A673 (cell line): ENCODE data around the gene GDA. TPM values are rescaled to one million over a fixed set of nuclear protein-coding genes. Genes with fewer than 3 reads are reported as not detected.

ENCODE experiments used
- BruUV-seq: library from RNA; stranded (reverse); fragments of 400-500 nt; replicated peaks from 2 replicates; lab custom pipeline; 2021; lab: Mats Ljungman, UMichigan
- CTCF ChIA-PET: fragments of 300-600 bp; sonication (Branson Sonifier 250); formaldehyde crosslinking; loops from one replicate; lab custom pipeline; 2022; ENCODE audit warnings: antibody characterized with exemption; lab: Charles Lee
- POLR2A ChIA-PET: fragments of 300-600 bp; sonication (Branson Sonifier 250); formaldehyde crosslinking; loops from one replicate; lab custom pipeline; 2022; ENCODE audit warnings: antibody characterized with exemption; ENCODE audit not compliant: low non-redundant PET; lab: Charles Lee
- DNase-seq: peaks from one replicate; pipeline ENCODE4 v3.0.0-alpha.2; 2015; ENCODE audit warnings: low spot score
- H3K27ac ChIP-seq: fragments of 200-600 bp; sonication (generic); 2 replicates; pipeline ENCODE4 v1.5.1; 2016; ENCODE audit warnings: mixed run types, low read depth, mild to moderate bottlenecking, mixed read lengths, antibody characterized with exemption, low read length; ENCODE audit not compliant: poor library complexity, severe bottlenecking
- H3K27me3 ChIP-seq: fragments of 200-600 bp; sonication (generic); replicated peaks from 2 replicates; pipeline ENCODE4 v1.6.1; 2017; ENCODE audit warnings: mixed run types, low read depth, mild to moderate bottlenecking, mixed read lengths, antibody characterized with exemption, low read length; ENCODE audit not compliant: insufficient read depth, poor library complexity
- H3K36me3 ChIP-seq: fragments of 200-600 bp; sonication (generic); 2 replicates; pipeline ENCODE4 v1.6.1; 2016; ENCODE audit warnings: mixed run types, mild to moderate bottlenecking, mixed read lengths, antibody characterized with exemption, low read length; ENCODE audit not compliant: insufficient read depth, poor library complexity, severe bottlenecking
- H3K4me1 ChIP-seq: fragments of 200-600 bp; sonication (generic); 2 replicates; pipeline ENCODE4 v1.6.1; 2017; ENCODE audit warnings: mixed run types, mild to moderate bottlenecking, mixed read lengths, antibody characterized with exemption, low read length; ENCODE audit not compliant: insufficient read depth, poor library complexity, severe bottlenecking
- H3K4me3 ChIP-seq: fragments of 200-600 bp; sonication (generic); 2 replicates; pipeline ENCODE4 v1.5.1; 2016; ENCODE audit warnings: low read depth, mixed run types, mild to moderate bottlenecking, mixed read lengths, low read length; ENCODE audit not compliant: poor library complexity, severe bottlenecking
- H3K9me3 ChIP-seq: fragments of 200-600 bp; sonication (generic); 2 replicates; pipeline ENCODE4 v1.6.1; 2016; ENCODE audit warnings: mixed run types, low read depth, mild to moderate bottlenecking, mixed read lengths, antibody characterized with exemption, low read length; ENCODE audit not compliant: poor library complexity, severe bottlenecking
- CTCF ChIP-seq: fragments of 300-800, 200-600 bp; sonication (generic); conservative IDR thresholded peaks from 2 replicates; pipeline ENCODE4 v1.5.1; 2017; ENCODE audit warnings: low read depth, mild to moderate bottlenecking, antibody characterized with exemption, low read length, moderate library complexity, mixed read lengths
- EZH2 ChIP-seq: fragments of 200-600 bp; sonication (generic); IDR thresholded peaks from 2 replicates; pipeline ENCODE4 v1.6.1; 2017; ENCODE audit warnings: borderline replicate concordance, low read depth, mild to moderate bottlenecking, mixed read lengths, antibody characterized with exemption, low read length; ENCODE audit not compliant: poor library complexity, severe bottlenecking
- intact Hi-C: fragments of 100-400 bp; cut with micrococcal nuclease; formaldehyde crosslinking; loops from one replicate; pipeline ENCODE4 v1.10.0; 2022; ENCODE audit not compliant: unreplicated experiment
- total RNA-seq: library from RNA; stranded (reverse); gene quantifications from 2 replicates; pipeline ENCODE4 v1.2.3, GENCODE V29; 2021

Gene GDA
- total RNA-seq, 1 experiment from 2014 or later = not detected

- no peak for DNase-seq
- intact Hi-C loops = no loop called here
- CTCF ChIA-PET = no interaction called here
These were observed 36.3 kb downstream of the GDA start for GRCh38 chr9:72185561-72185960.

GRCh38 chr9:72187121-72187695 lies 38.0 kb downstream of the GDA start:
- DNase-seq = no peak
- Histone ChIP-seq H3K4me3 (no peak overlapping the region), H3K4me1 (no peaks in the 10 kb centered on the region), H3K36me3 (no peaks in the 10 kb centered on the region), H3K27me3 (peaks cover 5% of the 10 kb centered on the region), H3K9me3 (no peaks in the 10 kb centered on the region), H3K27ac (no peak overlapping the region)
- POLR2A ChIA-PET = no interaction called here
- CTCF ChIA-PET = no interaction called here
- no TSS peak for BruUV-seq
- TF ChIP-seq EZH2 (no peak), CTCF (no peak)
- intact Hi-C loops = no loop called here

More at GRCh38 chr9:72185561-72185960, 36.3 kb downstream of the GDA start:
- no TSS peak for BruUV-seq
- H3K36me3 ChIP-seq = no peaks in the 10 kb centered on the region
- POLR2A ChIA-PET = no interaction called here
- H3K27ac ChIP-seq = no peak overlapping the region
- TF ChIP-seq CTCF = no peak
- TF ChIP-seq EZH2 = no peak
- no peaks in the 10 kb centered on the region for H3K4me1 ChIP-seq
- H3K9me3 ChIP-seq = no peaks in the 10 kb centered on the region
- H3K4me3 ChIP-seq = no peak overlapping the region
- peaks cover 5% of the 10 kb centered on the region for H3K27me3 ChIP-seq

GRCh38 chr9:72188232-72188631 lies 39.0 kb downstream of the GDA start:
- ChIA-PET POLR2A (no interaction called here), CTCF (no interaction called here)
- Histone ChIP-seq H3K27ac (no peak overlapping the region), H3K36me3 (no peaks in the 10 kb centered on the region), H3K9me3 (no peaks in the 10 kb centered on the region), H3K4me3 (no peak overlapping the region), H3K27me3 (peaks cover 5% of the 10 kb centered on the region), H3K4me1 (no peaks in the 10 kb centered on the region)
- no peak for DNase-seq
- no TSS peak for BruUV-seq
- TF ChIP-seq CTCF = no peak
- TF ChIP-seq EZH2 = no peak
- intact Hi-C loops = no loop called here
